CD14-positive monocyte (primary cell): ENCODE data around the gene CHN1. TPM values are rescaled to one million over a fixed set of nuclear protein-coding genes. Genes with fewer than 3 reads are reported as not detected.

Experiments
- DNase-seq, 3 donors: peaks; one replicate each; pipeline ENCODE4 v3.0.0-alpha.2; 2011 to 2022
- H2AFZ ChIP-seq: 2 replicates; pipeline ENCODE4 v1.6.0; 2012; ENCODE audit warnings: mild to moderate bottlenecking, low read depth, low read length, inconsistent platforms; ENCODE audit not compliant: insufficient read depth, poor library complexity, severe bottlenecking
- H3K27ac ChIP-seq, 2 donors: 1 replicate in 1 of 2; 2 replicates in 1 of 2; pipeline ENCODE4 v1.5.1; 2012 to 2013; ENCODE audit warnings: low read length in 2 of 2, control low read depth in 1 of 2, inconsistent platforms in 1 of 2, low read depth in 1 of 2, mild to moderate bottlenecking in 1 of 2
- H3K27me3 ChIP-seq, 2 donors: one replicate each; pipeline versions ENCODE4 v1.6.0 to v1.6.1; 2011 to 2013; ENCODE audit warnings: low read length in 2 of 2; ENCODE audit not compliant: control insufficient read depth in 2 of 2, insufficient read depth in 2 of 2
- H3K36me3 ChIP-seq, 2 donors: replicated peaks in 1 of 2; 1 replicate in 1 of 2; 2 replicates in 1 of 2; pipeline versions ENCODE4 v1.5.1 to v1.6.1; 2012 to 2013; ENCODE audit warnings: low read length in 2 of 2, control low read depth in 1 of 2, inconsistent platforms in 1 of 2, mild to moderate bottlenecking in 1 of 2; ENCODE audit not compliant: insufficient read depth in 2 of 2, control insufficient read depth in 1 of 2
- H3K4me1 ChIP-seq, 2 donors: 1 replicate in 1 of 2; 2 replicates in 1 of 2; pipeline versions ENCODE4 v1.5.1 to v1.6.1; 2012 to 2013; ENCODE audit warnings: low read length in 2 of 2, control low read depth in 1 of 2, inconsistent platforms in 1 of 2, mild to moderate bottlenecking in 1 of 2, moderate library complexity in 1 of 2; ENCODE audit not compliant: insufficient read depth in 2 of 2, control insufficient read depth in 1 of 2
- H3K4me2 ChIP-seq: replicated peaks from 2 replicates; pipeline ENCODE3; 2012; ENCODE audit warnings: low read length, moderate library complexity, mild to moderate bottlenecking; ENCODE audit not compliant: poor library complexity, severe bottlenecking; ENCODE audit errors: extremely low read depth
- H3K4me3 ChIP-seq, 3 experiments: fragments of 200-600 bp in 1 of 3; sonication (generic) in 1 of 3; replicated peaks in 1 of 3; 1 replicate in 2 of 3; 2 replicates in 1 of 3; pipeline ENCODE4 v1.5.1; 2011 to 2013; ENCODE audit warnings: low read length in 3 of 3, mild to moderate bottlenecking in 3 of 3, control low read depth in 2 of 3, low read depth in 2 of 3, inconsistent platforms in 1 of 3, moderate library complexity in 1 of 3
- H3K79me2 ChIP-seq: 2 replicates; pipeline ENCODE4 v1.6.0; 2012; ENCODE audit warnings: mild to moderate bottlenecking, control low read depth, inconsistent platforms, low read length, moderate library complexity; ENCODE audit not compliant: insufficient read depth
- H3K9ac ChIP-seq: 2 replicates; pipeline ENCODE4 v1.6.0; 2017; ENCODE audit warnings: low read length, mild to moderate bottlenecking; ENCODE audit not compliant: insufficient read depth, poor library complexity, severe bottlenecking
- H3K9me3 ChIP-seq, 2 donors: replicated peaks in 1 of 2; 1 replicate in 1 of 2; 2 replicates in 1 of 2; pipeline versions ENCODE4 v1.5.1 to v1.6.1; 2012 to 2013; ENCODE audit warnings: low read length in 2 of 2, control low read depth in 1 of 2; ENCODE audit not compliant: control insufficient read depth in 1 of 2, insufficient read depth in 1 of 2
- H4K20me1 ChIP-seq: 2 replicates; pipeline ENCODE4 v1.6.0; 2012; ENCODE audit warnings: mild to moderate bottlenecking, low read length, control low read depth, moderate library complexity; ENCODE audit not compliant: insufficient read depth
- H3K27ac Mint-ChIP-seq, 7 donors: one replicate each; pipeline ENCODE4 v1.8.0; 2020; ENCODE audit warnings: mild to moderate bottlenecking in 7 of 7, mixed read lengths in 7 of 7, moderate library complexity in 6 of 7, inconsistent platforms in 2 of 7
- H3K27me3 Mint-ChIP-seq, 3 donors: one replicate each; pipeline ENCODE4 v1.8.0; 2021 to 2022; ENCODE audit warnings: low read depth in 3 of 3, mild to moderate bottlenecking in 3 of 3, mixed read lengths in 3 of 3, moderate library complexity in 3 of 3, inconsistent platforms in 1 of 3
- H3K36me3 Mint-ChIP-seq, 2 donors: one replicate each; pipeline ENCODE4 v1.8.0; 2020; ENCODE audit warnings: mixed read lengths in 2 of 2, inconsistent platforms in 1 of 2, mild to moderate bottlenecking in 1 of 2
- H3K4me1 Mint-ChIP-seq: one replicate; pipeline ENCODE4 v1.8.0; 2020; ENCODE audit warnings: mild to moderate bottlenecking, mixed read lengths
- H3K4me3 Mint-ChIP-seq, 2 donors: one replicate each; pipeline ENCODE4 v1.8.0; 2020; ENCODE audit warnings: mild to moderate bottlenecking in 2 of 2, mixed read lengths in 2 of 2, moderate library complexity in 1 of 2
- H3K9me3 Mint-ChIP-seq, 7 donors: one replicate each; pipeline ENCODE4 v1.8.0; 2020 to 2022; ENCODE audit warnings: mixed read lengths in 7 of 7, mild to moderate bottlenecking in 6 of 7, moderate library complexity in 6 of 7, inconsistent platforms in 2 of 7
- WGBS: methylation state at CpG from one replicate; pipeline ENCODE4 v1.1.5; 2013; ENCODE audit warnings: missing lambda C conversion rate; ENCODE audit not compliant: insufficient coverage; 5-methylcytosine and 5-hydroxymethylcytosine counted together
- intact Hi-C, 2 donors: fragments of 100-400 bp; cut with micrococcal nuclease; formaldehyde crosslinking; loops; one replicate each; pipeline versions ENCODE4 v1.15.0 to v1.15.1; 2023
- polyA plus RNA-seq, 3 donors: library from polyadenylated mRNA; depleted of rRNA in 1 of 3; unstranded in 2 of 3; stranded (reverse) in 1 of 3; fragments of 300-500 nt in 2 of 3; fragments of >200 nt in 1 of 3; fragmentation: Illumina TruSeq in 2 of 3; gene quantifications; 1 replicate in 2 of 3; 2 replicates in 1 of 3; pipeline ENCODE4 v1.2.3, GENCODE V29; 2012 to 2021
- TF ChIP-seq, protein P1 (sequence below): fragments of 200-600 bp; IDR thresholded peaks from one replicate; pipeline ENCODE4 v1.8.0; 2022; ENCODE audit warnings: antibody characterized with exemption, mild to moderate bottlenecking

CHN1 gene
- polyA plus RNA-seq, 3 donors: 0.36 TPM; not detected in 2

DNA sequence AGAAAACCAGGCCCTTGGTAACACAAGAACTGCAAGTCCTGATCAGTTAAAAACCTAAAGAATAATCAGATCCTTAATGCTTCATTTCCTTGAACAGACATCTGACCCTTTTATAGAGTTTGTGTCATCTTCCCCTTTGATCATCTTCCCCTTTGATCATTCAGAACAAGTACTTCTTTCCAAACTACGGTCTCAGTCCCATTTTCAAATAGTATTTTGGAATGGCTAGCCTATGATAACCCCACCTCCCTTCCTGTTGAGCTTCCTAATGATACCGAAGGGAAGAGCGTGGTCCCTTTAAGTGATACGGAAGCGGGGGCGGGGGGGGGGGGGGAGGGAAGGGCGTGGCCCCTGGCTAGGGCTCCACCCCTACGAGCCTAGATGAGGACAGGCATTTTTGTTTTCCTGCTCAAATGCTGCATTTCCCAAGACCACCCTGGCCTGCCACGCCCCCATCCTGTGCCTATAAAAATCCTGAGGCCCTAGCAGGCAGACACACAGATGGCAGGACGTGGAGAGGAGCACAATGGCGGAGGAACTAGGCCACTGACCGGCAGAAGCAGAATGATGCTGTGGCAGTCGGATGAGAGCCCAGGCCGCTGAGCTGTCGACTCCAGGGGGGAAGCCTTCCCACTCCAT lies 216.8 kb downstream of the CHN1 start:
- Histone ChIP-seq H3K4me2 (no peak overlapping the region), H3K9me3 (no peaks in the 10 kb centered on the region), H3K27ac (no peak overlapping the region), H2AFZ (no peak overlapping the region), H4K20me1 (no peaks in the 10 kb centered on the region), H3K4me1 (peaks cover 0 to 4% of the 10 kb centered on the region in 2 donors), H3K4me3 (no peak overlapping the region), H3K9ac (no peak overlapping the region), H3K79me2 (no peaks in the 10 kb centered on the region), H3K36me3 (no peaks in the 10 kb centered on the region), H3K27me3 (peaks cover 2 to 3% of the 10 kb centered on the region in 2 donors)
- H3K27me3 Mint-ChIP-seq: peaks cover 0 to 9% (median 8%) of the 10 kb centered on the region in 3 donors
- peak overlapping the region in 1 of 7 donors; percentile 25 for H3K27ac Mint-ChIP-seq
- peaks cover 7% of the 10 kb centered on the region for H3K4me1 Mint-ChIP-seq
- no peak overlapping the region for H3K4me3 Mint-ChIP-seq
- intact Hi-C loops: no loop called here
- no peak for DNase-seq
- H3K36me3 Mint-ChIP-seq: no peaks in the 10 kb centered on the region
- 91% methylated on average over 5 of the region's 15 CpGs for WGBS
- TF ChIP-seq, protein P1, sequence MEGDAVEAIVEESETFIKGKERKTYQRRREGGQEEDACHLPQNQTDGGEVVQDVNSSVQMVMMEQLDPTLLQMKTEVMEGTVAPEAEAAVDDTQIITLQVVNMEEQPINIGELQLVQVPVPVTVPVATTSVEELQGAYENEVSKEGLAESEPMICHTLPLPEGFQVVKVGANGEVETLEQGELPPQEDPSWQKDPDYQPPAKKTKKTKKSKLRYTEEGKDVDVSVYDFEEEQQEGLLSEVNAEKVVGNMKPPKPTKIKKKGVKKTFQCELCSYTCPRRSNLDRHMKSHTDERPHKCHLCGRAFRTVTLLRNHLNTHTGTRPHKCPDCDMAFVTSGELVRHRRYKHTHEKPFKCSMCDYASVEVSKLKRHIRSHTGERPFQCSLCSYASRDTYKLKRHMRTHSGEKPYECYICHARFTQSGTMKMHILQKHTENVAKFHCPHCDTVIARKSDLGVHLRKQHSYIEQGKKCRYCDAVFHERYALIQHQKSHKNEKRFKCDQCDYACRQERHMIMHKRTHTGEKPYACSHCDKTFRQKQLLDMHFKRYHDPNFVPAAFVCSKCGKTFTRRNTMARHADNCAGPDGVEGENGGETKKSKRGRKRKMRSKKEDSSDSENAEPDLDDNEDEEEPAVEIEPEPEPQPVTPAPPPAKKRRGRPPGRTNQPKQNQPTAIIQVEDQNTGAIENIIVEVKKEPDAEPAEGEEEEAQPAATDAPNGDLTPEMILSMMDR: no peak
- peaks cover 0 to 1% (median 0%) of the 10 kb centered on the region in 7 donors for H3K9me3 Mint-ChIP-seq

DNA sequence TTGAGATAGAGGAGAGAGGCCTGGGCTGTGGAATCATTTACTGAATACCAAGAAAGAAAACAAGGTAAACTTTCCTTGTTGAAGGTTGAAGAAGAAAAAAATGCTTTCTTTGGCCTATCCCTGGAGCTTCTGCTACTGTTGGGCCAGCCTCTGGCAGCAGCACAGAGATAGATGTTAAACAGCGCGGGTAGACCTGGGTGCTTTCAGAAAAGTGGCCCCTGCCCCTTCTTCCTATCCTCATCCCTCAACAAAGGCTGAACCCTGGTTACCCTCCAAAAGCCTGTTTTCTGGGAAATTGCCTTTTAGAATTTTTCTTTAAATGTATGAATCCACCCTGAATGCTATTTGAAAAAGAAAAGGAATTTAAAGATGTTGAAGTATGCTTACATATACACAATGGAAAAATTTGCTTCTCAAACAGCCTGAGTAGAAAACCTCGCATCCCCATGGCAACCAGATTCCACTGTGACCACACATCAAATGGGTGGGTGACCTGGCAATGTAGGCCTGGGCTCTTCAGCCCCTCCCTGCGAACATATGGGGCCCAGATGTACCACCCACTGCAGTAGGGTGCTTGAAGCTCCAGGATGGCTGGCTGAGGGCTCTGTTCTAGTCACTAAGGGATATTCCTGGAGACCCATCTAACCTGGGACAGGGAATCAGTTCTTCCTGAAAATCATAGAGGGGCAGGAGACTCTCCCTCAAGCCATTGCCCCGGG lies 217.5 kb downstream of the CHN1 start:
- Mint-ChIP-seq H3K36me3 (no peaks in the 10 kb centered on the region), H3K27me3 (peaks cover 0 to 9% (median 8%) of the 10 kb centered on the region in 3 donors), H3K4me3 (no peak overlapping the region), H3K27ac (no peak overlapping the region), H3K9me3 (peaks cover 0 to 1% (median 0%) of the 10 kb centered on the region in 7 donors), H3K4me1 (peaks cover 7% of the 10 kb centered on the region)
- no peak overlapping the region for H3K4me3 ChIP-seq
- no peaks in the 10 kb centered on the region for H4K20me1 ChIP-seq
- intact Hi-C loops: no loop called here
- no peak for DNase-seq
- no peak overlapping the region for H3K9ac ChIP-seq
- no peaks in the 10 kb centered on the region for H3K79me2 ChIP-seq
- H3K27me3 ChIP-seq: peaks cover 2 to 3% of the 10 kb centered on the region in 2 donors
- no peak overlapping the region for H3K4me2 ChIP-seq
- H3K27ac ChIP-seq: no peak overlapping the region
- H3K36me3 ChIP-seq: no peaks in the 10 kb centered on the region
- no peak overlapping the region for H2AFZ ChIP-seq
- H3K9me3 ChIP-seq: no peaks in the 10 kb centered on the region
- H3K4me1 ChIP-seq: peaks cover 0 to 4% of the 10 kb centered on the region in 2 donors
- WGBS: 100% methylated on average over 1 of the region's 5 CpGs
- TF ChIP-seq, protein P1: no peak
